Common myeloid progenitor, CD34-positive (primary cell): ENCODE measurements around the gene OSBPL2.

Experiments
- CTCF ChIA-PET: fragments of 350-600 bp; sonication (Branson Sonifier 250); formaldehyde crosslinking; loops from one replicate; lab custom pipeline; 2021; ENCODE audit warnings: antibody characterized with exemption; lab: Charles Lee
- POLR2A ChIA-PET: fragments of 350-600 bp; sonication (Branson Sonifier 250); formaldehyde crosslinking; loops from one replicate; lab custom pipeline; 2021; ENCODE audit warnings: antibody characterized with exemption; lab: Charles Lee
- DNase-seq, 3 donors: peaks; one replicate each; pipeline versions ENCODE4 v3.0.0 to v3.0.0-alpha.2; 2013
- H3K27ac ChIP-seq, 2 experiments: 1 replicate in 1 of 2; 2 replicates in 1 of 2; pipeline ENCODE4 v1.7.0; 2013; ENCODE audit warnings: inconsistent platforms in 2 of 2, low read length in 2 of 2, mild to moderate bottlenecking in 2 of 2, low read depth in 1 of 2, moderate library complexity in 1 of 2; ENCODE audit not compliant: severe bottlenecking in 2 of 2, insufficient read depth in 1 of 2, poor library complexity in 1 of 2
- H3K27me3 ChIP-seq, 5 experiments: replicated peaks in 2 of 5; 1 replicate in 3 of 5; 2 replicates in 2 of 5; pipeline versions ENCODE4 v1.6.1 to v1.7.0; 2013; ENCODE audit warnings: low read length in 4 of 5, mild to moderate bottlenecking in 2 of 5, moderate library complexity in 2 of 5, inconsistent platforms in 1 of 5; ENCODE audit not compliant: insufficient read depth in 5 of 5, control insufficient read depth in 4 of 5
- H3K36me3 ChIP-seq, 4 experiments: 1 replicate in 2 of 4; 2 replicates in 2 of 4; pipeline versions ENCODE4 v1.6.1 to v1.7.0; 2013; ENCODE audit warnings: low read length in 3 of 4, control low read depth in 1 of 4, mild to moderate bottlenecking in 1 of 4; ENCODE audit not compliant: control insufficient read depth in 4 of 4, insufficient read depth in 4 of 4
- H3K4me1 ChIP-seq, 4 experiments: 1 replicate in 3 of 4; 2 replicates in 1 of 4; pipeline versions ENCODE4 v1.6.1 to v1.7.1; 2013; ENCODE audit warnings: low read length in 3 of 4, mild to moderate bottlenecking in 3 of 4, control low read depth in 1 of 4, inconsistent platforms in 1 of 4, moderate library complexity in 1 of 4; ENCODE audit not compliant: control insufficient read depth in 4 of 4, insufficient read depth in 4 of 4; ENCODE audit errors: control extremely low read depth in 1 of 4
- H3K4me3 ChIP-seq, 7 experiments: 1 replicate in 4 of 7; 2 replicates in 3 of 7; pipeline versions ENCODE4 v1.5.1 to v1.7.0; 2013; ENCODE audit warnings: mild to moderate bottlenecking in 7 of 7, low read length in 6 of 7, moderate library complexity in 6 of 7, inconsistent platforms in 2 of 7, low read depth in 2 of 7, control low read depth in 1 of 7; ENCODE audit not compliant: insufficient read depth in 4 of 7, control insufficient read depth in 1 of 7; ENCODE audit errors: extremely low read depth in 1 of 7
- H3K9me3 ChIP-seq, 5 experiments: 1 replicate in 4 of 5; 2 replicates in 1 of 5; pipeline versions ENCODE4 v1.6.1 to v1.7.1; 2013; ENCODE audit warnings: low read length in 4 of 5, mild to moderate bottlenecking in 2 of 5, inconsistent platforms in 1 of 5, low read depth in 1 of 5, moderate library complexity in 1 of 5; ENCODE audit not compliant: control insufficient read depth in 4 of 5, insufficient read depth in 2 of 5; ENCODE audit errors: control extremely low read depth in 1 of 5
- WGBS: methylation state at CpG from one replicate; pipeline ENCODE4 v1.1.5; 2013; ENCODE audit not compliant: insufficient coverage; 5-methylcytosine and 5-hydroxymethylcytosine counted together

The OSBPL2 gene

GRCh38 chr20:62201173-62202082 lies 36.9 kb upstream of the OSBPL2 start:
- CTCF ChIA-PET: no interaction called here
- H3K36me3 ChIP-seq: peaks cover 2 to 55% (median 31%) of the 10 kb centered on the region in 4 experiments

GRCh38 chr20:62202083-62202395 lies 36.3 kb upstream of the OSBPL2 start:
- H3K36me3 ChIP-seq: peaks cover 2 to 54% (median 31%) of the 10 kb centered on the region in 4 experiments
- DNase-seq: no peak
- H3K4me3 ChIP-seq: no peak overlapping the region
- no peaks in the 10 kb centered on the region for H3K27me3 ChIP-seq
- no peaks in the 10 kb centered on the region for H3K4me1 ChIP-seq
- H3K9me3 ChIP-seq: no peaks in the 10 kb centered on the region
- 73% methylated on average over 5 of the region's 5 CpGs for WGBS
- ChIA-PET CTCF (no interaction called here), POLR2A (no interaction called here)
- no peak overlapping the region for H3K27ac ChIP-seq

More at GRCh38 chr20:62201173-62202082, 36.9 kb upstream of the OSBPL2 start:
- Histone ChIP-seq H3K9me3 (no peaks in the 10 kb centered on the region), H3K4me1 (no peaks in the 10 kb centered on the region), H3K27me3 (no peaks in the 10 kb centered on the region), H3K27ac (no peak overlapping the region), H3K4me3 (no peak overlapping the region)
- no peak for DNase-seq
- POLR2A ChIA-PET: no interaction called here
- 93% methylated on average over 37 of the region's 38 CpGs for WGBS

GRCh38 chr20:62202676-62203377 lies 35.5 kb upstream of the OSBPL2 start:
- Histone ChIP-seq H3K27ac (no peak overlapping the region), H3K4me1 (no peaks in the 10 kb centered on the region), H3K27me3 (no peaks in the 10 kb centered on the region), H3K36me3 (peaks cover 2 to 47% (median 32%) of the 10 kb centered on the region in 4 experiments), H3K9me3 (no peaks in the 10 kb centered on the region), H3K4me3 (no peak overlapping the region)
- ChIA-PET POLR2A (no interaction called here), CTCF (no interaction called here)
- DNase-seq: no peak
- 96% methylated on average over 23 of the region's 23 CpGs for WGBS

- H3K36me3 ChIP-seq: peaks cover 2 to 41% (median 27%) of the 10 kb centered on the region in 4 experiments
- H3K27me3 ChIP-seq: no peaks in the 10 kb centered on the region
- POLR2A ChIA-PET: no interaction called here
- H3K9me3 ChIP-seq: no peaks in the 10 kb centered on the region
- WGBS: 90% methylated on average over 17 of the region's 22 CpGs
- H3K4me1 ChIP-seq: no peaks in the 10 kb centered on the region
- no peak for DNase-seq
- no peak overlapping the region for H3K27ac ChIP-seq
- CTCF ChIA-PET: no interaction called here
- no peak overlapping the region for H3K4me3 ChIP-seq
Observed at GRCh38 chr20:62203378-62204030, 34.8 kb upstream of the OSBPL2 start.

GRCh38 chr20:62205618-62206387 lies 32.5 kb upstream of the OSBPL2 start:
- Histone ChIP-seq H3K27ac (no peak overlapping the region), H3K4me3 (no peak overlapping the region), H3K9me3 (no peaks in the 10 kb centered on the region), H3K4me1 (no peaks in the 10 kb centered on the region), H3K27me3 (peaks cover 0 to 20% (median 3%) of the 10 kb centered on the region in 5 experiments), H3K36me3 (peaks cover 0 to 23% (median 15%) of the 10 kb centered on the region in 4 experiments)
- DNase-seq: no peak
- 96% methylated on average over 34 of the region's 38 CpGs for WGBS
- CTCF ChIA-PET: no interaction called here
- POLR2A ChIA-PET: no interaction called here

- Histone ChIP-seq H3K27ac (no peak overlapping the region), H3K9me3 (no peaks in the 10 kb centered on the region), H3K36me3 (peaks cover 0 to 17% (median 11%) of the 10 kb centered on the region in 4 experiments), H3K4me1 (no peaks in the 10 kb centered on the region), H3K27me3 (peaks cover 0 to 26% (median 3%) of the 10 kb centered on the region in 5 experiments), H3K4me3 (no peak overlapping the region)
- POLR2A ChIA-PET: no interaction called here
- 90% methylated on average over 16 of the region's 17 CpGs for WGBS
- DNase-seq: no peak
- CTCF ChIA-PET: no interaction called here
Observed at GRCh38 chr20:62206388-62206775, 31.9 kb upstream of the OSBPL2 start.
